PC-9 (cell line): Measurements from ENCODE around the gene FBXL13.

Experiments used
- EZH2 ChIP-seq: fragments of 200-600 bp; sonication (generic); IDR thresholded peaks from 2 replicates; pipeline ENCODE4 v1.8.0; 2017; ENCODE audit warnings: antibody characterized with exemption, low read depth
- TF ChIP-seq, protein P1 (sequence below): fragments of 200-600 bp; sonication (generic); conservative IDR thresholded peaks from 2 replicates; pipeline ENCODE4 v1.6.1; 2017; ENCODE audit warnings: mixed run types, antibody characterized with exemption, mild to moderate bottlenecking, moderate library complexity

DNA sequence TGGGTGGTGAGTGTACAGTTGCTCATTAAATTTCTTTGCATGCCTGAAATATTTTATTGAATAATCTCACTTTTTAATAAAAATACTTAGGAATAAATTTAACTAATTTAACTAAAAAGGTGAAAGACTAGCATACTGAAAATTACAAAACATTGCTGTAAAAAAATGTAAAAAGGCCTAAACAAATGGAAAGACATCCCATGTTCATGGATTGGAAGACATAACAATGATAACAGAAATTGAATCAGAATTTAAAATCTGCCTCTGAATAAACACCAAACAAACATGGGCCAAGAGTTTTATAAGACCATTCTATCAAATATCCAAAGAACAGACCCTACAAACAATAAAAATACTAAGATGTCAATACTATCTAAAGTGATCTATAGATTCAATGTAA, 94.9 kb downstream of the FBXL13 start:
- TF ChIP-seq, protein P1, sequence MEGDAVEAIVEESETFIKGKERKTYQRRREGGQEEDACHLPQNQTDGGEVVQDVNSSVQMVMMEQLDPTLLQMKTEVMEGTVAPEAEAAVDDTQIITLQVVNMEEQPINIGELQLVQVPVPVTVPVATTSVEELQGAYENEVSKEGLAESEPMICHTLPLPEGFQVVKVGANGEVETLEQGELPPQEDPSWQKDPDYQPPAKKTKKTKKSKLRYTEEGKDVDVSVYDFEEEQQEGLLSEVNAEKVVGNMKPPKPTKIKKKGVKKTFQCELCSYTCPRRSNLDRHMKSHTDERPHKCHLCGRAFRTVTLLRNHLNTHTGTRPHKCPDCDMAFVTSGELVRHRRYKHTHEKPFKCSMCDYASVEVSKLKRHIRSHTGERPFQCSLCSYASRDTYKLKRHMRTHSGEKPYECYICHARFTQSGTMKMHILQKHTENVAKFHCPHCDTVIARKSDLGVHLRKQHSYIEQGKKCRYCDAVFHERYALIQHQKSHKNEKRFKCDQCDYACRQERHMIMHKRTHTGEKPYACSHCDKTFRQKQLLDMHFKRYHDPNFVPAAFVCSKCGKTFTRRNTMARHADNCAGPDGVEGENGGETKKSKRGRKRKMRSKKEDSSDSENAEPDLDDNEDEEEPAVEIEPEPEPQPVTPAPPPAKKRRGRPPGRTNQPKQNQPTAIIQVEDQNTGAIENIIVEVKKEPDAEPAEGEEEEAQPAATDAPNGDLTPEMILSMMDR: no peak
- no peak for TF ChIP-seq EZH2
